Thyroid gland (tissue), 4 donors: ENCODE data around the gene NOX4. TPM values are rescaled to one million over a fixed set of nuclear protein-coding genes. Genes with fewer than 3 reads are reported as not detected.

Experiments used
- DNase-seq, 2 donors: peaks; one replicate each; pipeline ENCODE4 v3.0.0-alpha.2; 2019
- H3K27ac ChIP-seq, 3 donors: fragments of 200-600 bp; sonication (generic); 1 replicate in 2 of 3; 2 replicates in 1 of 3; pipeline ENCODE4 v1.5.1; 2016 to 2019; ENCODE audit warnings: mild to moderate bottlenecking in 1 of 3, moderate library complexity in 1 of 3
- H3K27me3 ChIP-seq: fragments of 200-600 bp; sonication (generic); one replicate; pipeline ENCODE4 v1.5.1; 2019
- H3K36me3 ChIP-seq, 2 donors: fragments of 200-600 bp; sonication (generic); one replicate each; pipeline ENCODE4 v1.5.1; 2016 to 2019
- H3K4me1 ChIP-seq, 2 donors: fragments of 200-600 bp; sonication (generic); one replicate each; pipeline ENCODE4 v1.5.1; 2017 to 2019
- H3K4me3 ChIP-seq, 3 donors: fragments of 200-600 bp; sonication (generic); replicated peaks in 1 of 3; 1 replicate in 2 of 3; 2 replicates in 1 of 3; pipeline ENCODE4 v1.5.1; 2016; ENCODE audit warnings: mild to moderate bottlenecking in 1 of 3
- H3K9me3 ChIP-seq: fragments of 200-600 bp; sonication (generic); one replicate; pipeline ENCODE4 v1.5.1; 2017
- CTCF ChIP-seq, 6 experiments: fragments of 200-600 bp in 3 of 6; fragments of 450-650 bp in 3 of 6; sonication (generic) in 3 of 6; IDR thresholded peaks; one replicate each; pipeline ENCODE4 v1.5.1; 2016 to 2019; ENCODE audit warnings: antibody characterized with exemption in 6 of 6, mild to moderate bottlenecking in 2 of 6, inconsistent platforms in 1 of 6, moderate library complexity in 1 of 6
- POLR2A ChIP-seq, 2 donors: fragments of 450-650 bp; IDR thresholded peaks; one replicate each; pipeline ENCODE4 v1.6.1; 2017; ENCODE audit warnings: antibody characterized with exemption in 2 of 2, mild to moderate bottlenecking in 2 of 2, moderate library complexity in 1 of 2
- WGBS, 2 donors: methylation state at CpG; one replicate each; pipeline ENCODE4 v1.1.5; 2017; 5-methylcytosine and 5-hydroxymethylcytosine counted together
- intact Hi-C: fragments of 100-400 bp; cut with DNase I; formaldehyde crosslinking; loops from one replicate; pipeline ENCODE4 v1.15.1; 2023
- total RNA-seq, 4 donors: library from RNA; depleted of rRNA; stranded (reverse); fragments of >200 nt; gene quantifications; one replicate each; pipeline ENCODE4 v1.2.3, GENCODE V29; 2016

The NOX4 gene
- total RNA-seq, 4 donors from 2014 or later, result 2.3 to 35.9 (median 17.6) TPM

- H3K4me1 ChIP-seq, result peaks cover 4 to 5% of the 10 kb centered on the region in 2 donors
- no peak overlapping the region for H3K4me3 ChIP-seq
- no peak overlapping the region for H3K27ac ChIP-seq
- WGBS, 2 donors, result 36 to 51% methylated on average over 3 of the region's 3 CpGs
- intact Hi-C loops, result no loop called here
- H3K9me3 ChIP-seq, result no peaks in the 10 kb centered on the region
- no peak for TF ChIP-seq CTCF (IDR thresholded peaks at IDR 0.05)
- TF ChIP-seq POLR2A (IDR thresholded peaks at IDR 0.05), result no peak
- no peaks in the 10 kb centered on the region for H3K36me3 ChIP-seq
- DNase-seq, result no peak
- no peaks in the 10 kb centered on the region for H3K27me3 ChIP-seq
These were observed 4.8 kb upstream of the NOX4 start for GRCh38 chr11:89495951-89496350.

GRCh38 chr11:89493431-89493830 lies 2.3 kb upstream of the NOX4 start:
- WGBS, 2 donors, result 88 to 94% methylated on average over 3 of the region's 3 CpGs
- Histone ChIP-seq H3K36me3 (no peaks in the 10 kb centered on the region), H3K9me3 (no peaks in the 10 kb centered on the region), H3K27me3 (no peaks in the 10 kb centered on the region), H3K4me1 (peaks cover 13 to 20% of the 10 kb centered on the region in 2 donors), H3K4me3 (no peak overlapping the region), H3K27ac (no peak overlapping the region)
- TF ChIP-seq POLR2A (IDR thresholded peaks at IDR 0.05), result no peak
- no peak for TF ChIP-seq CTCF (IDR thresholded peaks at IDR 0.05)
- no peak for DNase-seq
- intact Hi-C loops, result no loop called here

- intact Hi-C loops, result no loop called here
- TF ChIP-seq POLR2A (IDR thresholded peaks at IDR 0.05), result no peak
- no peak for TF ChIP-seq CTCF (IDR thresholded peaks at IDR 0.05)
- H3K4me1 ChIP-seq, result peaks cover 13 to 20% of the 10 kb centered on the region in 2 donors
- DNase-seq, result no peak
- H3K4me3 ChIP-seq, result peak overlapping the region in 1 of 3 donors; percentile 28
- no peaks in the 10 kb centered on the region for H3K27me3 ChIP-seq
- no peak overlapping the region for H3K27ac ChIP-seq
- H3K9me3 ChIP-seq, result no peaks in the 10 kb centered on the region
- 30 to 43% methylated on average over 3 of the region's 3 CpGs for WGBS, 2 donors
- no peaks in the 10 kb centered on the region for H3K36me3 ChIP-seq
These were observed 584 bp downstream of the NOX4 start for GRCh38 chr11:89490602-89490980.

GRCh38 chr11:89489930-89490329 lies 1.2 kb downstream of the NOX4 start:
- WGBS, 2 donors, result 25 to 32% methylated on average over 1 of the region's 1 CpG
- no peaks in the 10 kb centered on the region for H3K27me3 ChIP-seq
- H3K36me3 ChIP-seq, result no peaks in the 10 kb centered on the region
- H3K4me1 ChIP-seq, result peaks cover 13 to 20% of the 10 kb centered on the region in 2 donors
- no peak for TF ChIP-seq POLR2A (IDR thresholded peaks at IDR 0.05)
- TF ChIP-seq CTCF (IDR thresholded peaks at IDR 0.05), result no peak
- H3K4me3 ChIP-seq, result no peak overlapping the region
- H3K27ac ChIP-seq, result no peak overlapping the region
- H3K9me3 ChIP-seq, result no peaks in the 10 kb centered on the region
- intact Hi-C loops, result no loop called here
- no peak for DNase-seq

- Histone ChIP-seq H3K27ac (no peak overlapping the region), H3K27me3 (no peaks in the 10 kb centered on the region), H3K9me3 (no peaks in the 10 kb centered on the region), H3K4me3 (no peak overlapping the region), H3K4me1 (peaks cover 13 to 20% of the 10 kb centered on the region in 2 donors), H3K36me3 (no peaks in the 10 kb centered on the region)
- no peak for DNase-seq
- TF ChIP-seq CTCF (IDR thresholded peaks at IDR 0.05), result no peak
- no peak for TF ChIP-seq POLR2A (IDR thresholded peaks at IDR 0.05)
- intact Hi-C loops, result no loop called here
- 83 to 85% methylated on average over 3 of the region's 3 CpGs for WGBS, 2 donors
These were observed 4.2 kb downstream of the NOX4 start for GRCh38 chr11:89487016-89487415.
